Measurements from ENCODE around the gene ST14.

GRCh38 chr11:130180896-130181294, 21.3 kb downstream of the ST14 start:
- no peak for TF ChIP-seq CTCF (IDR thresholded peaks at IDR 0.05)
- TF ChIP-seq POLR2A (IDR thresholded peaks at IDR 0.05) = no peak
